Sigmoid colon (tissue), 7 donors: Measurements from ENCODE around the gene RAB11B. TPM values are rescaled to one million over a fixed set of nuclear protein-coding genes. Genes with fewer than 3 reads are reported as not detected.

Experiments
- DNase-seq: peaks from one replicate; pipeline ENCODE4 v3.0.0-alpha.2; 2019
- H3K27ac ChIP-seq, 4 donors: fragments of 200-600 bp; sonication (generic); one replicate each; pipeline ENCODE4 v1.5.1; 2016 to 2019; ENCODE audit warnings: mild to moderate bottlenecking in 1 of 4
- H3K27me3 ChIP-seq, 3 donors: fragments of 200-600 bp; sonication (generic); one replicate each; pipeline ENCODE4 v1.5.1; 2019; ENCODE audit warnings: mild to moderate bottlenecking in 1 of 3
- H3K36me3 ChIP-seq, 4 donors: fragments of 200-600 bp; sonication (generic); one replicate each; pipeline ENCODE4 v1.5.1; 2016 to 2019
- H3K4me1 ChIP-seq, 4 donors: fragments of 200-600 bp; sonication (generic); one replicate each; pipeline ENCODE4 v1.5.1; 2017 to 2019
- H3K4me3 ChIP-seq, 4 donors: fragments of 200-600 bp; sonication (generic); one replicate each; pipeline ENCODE4 v1.5.1; 2017 to 2019; ENCODE audit warnings: mild to moderate bottlenecking in 2 of 4, moderate library complexity in 1 of 4
- H3K9me3 ChIP-seq, 4 donors: fragments of 200-600 bp in 3 of 4; sonication (generic) in 3 of 4; one replicate each; pipeline versions ENCODE4 v1.5.1 to v1.6.1; 2013 to 2019
- EP300 ChIP-seq, 4 donors: sonication (generic); formaldehyde crosslinking; IDR thresholded peaks; one replicate each; pipeline ENCODE4 v1.6.1; 2017; ENCODE audit warnings: antibody characterized with exemption in 4 of 4
- POLR2A ChIP-seq, 2 donors: fragments of 450-650 bp; IDR thresholded peaks; one replicate each; pipeline ENCODE4 v1.6.1; 2016; ENCODE audit warnings: antibody characterized with exemption in 2 of 2, mild to moderate bottlenecking in 2 of 2, moderate library complexity in 2 of 2
- POLR2AphosphoS5 ChIP-seq, 4 donors: sonication (generic); formaldehyde crosslinking; IDR thresholded peaks; one replicate each; pipeline ENCODE4 v1.6.1; 2017; ENCODE audit warnings: antibody characterized with exemption in 4 of 4
- WGBS, 2 donors: extraction: QIAGEN DNeasy Blood & Tissue Kit; methylation state at CpG; one replicate each; pipeline ENCODE4 v1.1.7; 2013; 5-methylcytosine and 5-hydroxymethylcytosine counted together
- intact Hi-C: fragments of 100-400 bp; cut with DNase I; formaldehyde crosslinking; loops from one replicate; pipeline ENCODE4 v1.15.1; 2023
- polyA plus RNA-seq, 3 donors: library from polyadenylated mRNA; stranded (reverse); fragments of 200-250 nt; gene quantifications; one replicate each; pipeline ENCODE4 v1.2.3, GENCODE V29; 2013
- total RNA-seq, 4 donors: library from RNA; depleted of rRNA; stranded (reverse); fragments of >200 nt; gene quantifications; one replicate each; pipeline ENCODE4 v1.1.0, GENCODE V29; 2016
- TF ChIP-seq, protein P1 (sequence below), 4 experiments: fragments of 450-650 bp in 3 of 4; fragments of 200-600 bp in 1 of 4; IDR thresholded peaks; one replicate each; pipeline ENCODE4 v1.5.1; 2016 to 2019; ENCODE audit warnings: antibody characterized with exemption in 4 of 4, mild to moderate bottlenecking in 3 of 4, moderate library complexity in 2 of 4
- donor health status: healthy with polysubstance abuse.
- donor health status: Bipolar disorder and iron deficiency.
- donor health status: healthy.

Gene RAB11B
- total and polyA plus RNA-seq, 7 donors, result 17.5 to 103 (median 42.1) TPM

DNA sequence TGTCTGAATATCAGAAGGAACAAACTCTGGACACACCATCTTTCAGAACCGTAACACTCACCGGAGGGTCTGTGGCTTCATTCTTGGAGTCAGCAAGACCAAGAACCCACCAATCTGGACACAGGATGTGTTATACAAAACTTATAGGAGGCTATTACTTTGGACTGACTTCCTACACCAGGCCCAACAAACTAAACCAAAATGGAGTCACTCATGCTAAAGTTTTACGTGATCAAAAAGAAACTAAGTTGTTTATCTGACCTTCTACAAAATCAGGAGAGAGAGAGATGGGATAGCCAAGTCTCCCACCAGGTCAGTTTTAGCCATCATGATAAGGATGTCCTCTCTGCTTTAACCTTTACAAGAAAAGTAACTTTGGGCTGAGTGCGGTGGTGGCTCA is 3.2 kb upstream of the RAB11B start:
- H3K36me3 ChIP-seq, result no peaks in the 10 kb centered on the region
- no peak for TF ChIP-seq EP300 (IDR thresholded peaks at IDR 0.05)
- TF ChIP-seq, protein P1, sequence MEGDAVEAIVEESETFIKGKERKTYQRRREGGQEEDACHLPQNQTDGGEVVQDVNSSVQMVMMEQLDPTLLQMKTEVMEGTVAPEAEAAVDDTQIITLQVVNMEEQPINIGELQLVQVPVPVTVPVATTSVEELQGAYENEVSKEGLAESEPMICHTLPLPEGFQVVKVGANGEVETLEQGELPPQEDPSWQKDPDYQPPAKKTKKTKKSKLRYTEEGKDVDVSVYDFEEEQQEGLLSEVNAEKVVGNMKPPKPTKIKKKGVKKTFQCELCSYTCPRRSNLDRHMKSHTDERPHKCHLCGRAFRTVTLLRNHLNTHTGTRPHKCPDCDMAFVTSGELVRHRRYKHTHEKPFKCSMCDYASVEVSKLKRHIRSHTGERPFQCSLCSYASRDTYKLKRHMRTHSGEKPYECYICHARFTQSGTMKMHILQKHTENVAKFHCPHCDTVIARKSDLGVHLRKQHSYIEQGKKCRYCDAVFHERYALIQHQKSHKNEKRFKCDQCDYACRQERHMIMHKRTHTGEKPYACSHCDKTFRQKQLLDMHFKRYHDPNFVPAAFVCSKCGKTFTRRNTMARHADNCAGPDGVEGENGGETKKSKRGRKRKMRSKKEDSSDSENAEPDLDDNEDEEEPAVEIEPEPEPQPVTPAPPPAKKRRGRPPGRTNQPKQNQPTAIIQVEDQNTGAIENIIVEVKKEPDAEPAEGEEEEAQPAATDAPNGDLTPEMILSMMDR (IDR thresholded peaks at IDR 0.05), result no peak
- no peak for TF ChIP-seq POLR2A (IDR thresholded peaks at IDR 0.05)
- no peaks in the 10 kb centered on the region for H3K27me3 ChIP-seq
- intact Hi-C loops, result no loop called here
- 74 to 84% methylated on average over 4 of the region's 4 CpGs for WGBS, 2 donors
- peaks cover 4 to 19% (median 13%) of the 10 kb centered on the region in 4 donors for H3K4me1 ChIP-seq
- H3K27ac ChIP-seq, result no peak overlapping the region
- no peak for DNase-seq
- H3K9me3 ChIP-seq, result no peaks in the 10 kb centered on the region
- H3K4me3 ChIP-seq, result no peak overlapping the region

DNA sequence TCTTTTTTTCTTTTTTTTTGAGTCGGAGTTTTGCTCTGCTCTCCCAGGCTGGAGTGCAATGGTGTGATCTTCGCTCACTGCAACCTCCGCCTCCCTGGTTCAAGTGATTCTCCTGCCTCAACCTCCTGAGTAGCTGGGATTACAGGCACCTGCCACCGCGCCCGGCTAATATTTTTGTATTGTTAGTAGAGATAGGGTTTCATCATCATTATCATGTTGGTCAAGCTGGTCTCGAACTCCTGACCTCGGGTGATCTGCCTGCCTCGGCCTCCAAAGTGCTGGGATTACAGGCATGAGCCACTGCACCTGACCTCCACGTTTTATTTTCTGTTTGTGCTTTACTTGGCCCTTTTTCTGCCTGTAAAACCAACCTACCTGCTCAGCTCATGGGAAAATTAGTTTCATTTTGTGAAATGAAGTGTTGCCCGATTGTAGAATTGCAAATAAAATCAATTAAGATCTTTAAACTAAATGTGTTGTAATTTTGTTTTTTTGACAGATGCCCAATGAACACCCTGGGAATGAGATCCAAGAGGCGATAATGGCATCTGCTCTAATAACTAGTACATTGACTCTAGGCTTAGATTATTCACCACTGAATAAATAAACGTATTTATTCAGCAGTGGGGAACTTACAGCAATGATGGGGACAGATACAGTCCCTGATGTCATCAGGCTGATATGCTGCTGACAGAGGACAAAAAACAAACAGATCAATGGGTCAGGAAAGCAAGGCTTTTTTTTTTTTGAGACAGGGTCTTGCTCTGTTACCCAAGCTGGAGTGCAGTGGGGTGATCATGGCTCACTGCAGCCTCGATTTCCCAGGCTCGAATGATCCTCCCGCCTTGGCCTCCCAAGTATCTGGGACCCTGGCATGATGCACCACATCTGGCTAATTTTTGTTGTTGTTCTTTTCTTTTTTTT is 2.2 kb upstream of the RAB11B start:
- Histone ChIP-seq H3K27me3 (no peaks in the 10 kb centered on the region), H3K4me3 (no peak overlapping the region), H3K9me3 (no peaks in the 10 kb centered on the region), H3K27ac (peak overlapping the region in 1 of 4 donors; percentile 99), H3K36me3 (no peaks in the 10 kb centered on the region), H3K4me1 (peaks cover 4 to 29% (median 23%) of the 10 kb centered on the region in 4 donors)
- intact Hi-C loops, result no loop called here
- DNase-seq, result no peak
- 93 to 94% methylated on average over 16 of the region's 16 CpGs for WGBS, 2 donors
- TF ChIP-seq EP300 (IDR thresholded peaks at IDR 0.05), result no peak

DNA sequence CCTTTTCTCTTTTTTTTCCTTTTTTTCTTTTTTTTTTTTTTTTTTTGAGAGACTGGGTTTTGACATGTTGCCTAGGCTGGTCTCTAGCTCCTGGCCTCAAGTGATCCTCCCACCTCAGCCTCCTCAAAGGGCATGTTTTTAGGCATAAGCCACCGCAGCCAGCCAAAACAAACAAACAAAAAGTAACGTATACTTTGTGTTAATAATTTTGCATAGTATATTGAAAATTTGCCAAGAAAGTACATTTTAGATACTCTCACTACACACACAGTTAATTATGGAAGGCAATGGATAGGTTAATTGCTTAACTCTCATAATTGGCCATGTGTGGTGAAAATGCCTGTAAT is 1.6 kb upstream of the RAB11B start:
- TF ChIP-seq, protein P1 (IDR thresholded peaks at IDR 0.05), result no peak
- no peak for TF ChIP-seq POLR2AphosphoS5 (IDR thresholded peaks at IDR 0.05)
- no peak for TF ChIP-seq POLR2A (IDR thresholded peaks at IDR 0.05)
- TF ChIP-seq EP300 (IDR thresholded peaks at IDR 0.05), result no peak
- Histone ChIP-seq H3K4me3 (no peak overlapping the region), H3K9me3 (no peaks in the 10 kb centered on the region), H3K4me1 (peaks cover 4 to 35% (median 29%) of the 10 kb centered on the region in 4 donors), H3K36me3 (no peaks in the 10 kb centered on the region), H3K27ac (peak overlapping the region in 3 of 4 donors; percentile 3 to 100 (median 99)), H3K27me3 (no peaks in the 10 kb centered on the region)
- intact Hi-C loops, result no loop called here
- WGBS, 2 donors, result 53 to 56% methylated on average over 2 of the region's 2 CpGs
- no peak for DNase-seq

DNA sequence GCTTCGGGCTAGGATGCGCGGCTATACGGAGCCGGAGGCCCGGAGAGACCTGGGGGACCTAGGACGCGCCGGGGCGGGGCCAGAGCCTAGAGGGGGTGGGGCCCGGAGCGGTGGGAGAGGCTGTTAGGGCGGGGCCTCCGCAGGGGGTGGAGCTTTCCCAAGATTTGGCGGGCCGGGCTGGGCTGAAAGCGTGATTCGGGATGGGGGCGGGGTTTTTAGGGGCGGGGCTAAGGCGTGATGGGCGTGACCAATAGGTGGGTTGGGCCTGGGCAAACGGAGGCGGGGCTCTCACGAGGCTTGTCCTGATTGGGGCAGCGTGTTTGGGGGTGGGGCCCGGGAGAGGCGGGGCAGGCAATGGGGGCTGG is 439 bp downstream of the RAB11B start:
- peaks cover 4 to 50% (median 44%) of the 10 kb centered on the region in 4 donors for H3K4me1 ChIP-seq
- TF ChIP-seq POLR2AphosphoS5 (IDR thresholded peaks at IDR 0.05), result peak in 2 of 4 donors; percentile 60 to 66
- TF ChIP-seq, protein P1 (IDR thresholded peaks at IDR 0.05), result no peak
- no peak for TF ChIP-seq EP300 (IDR thresholded peaks at IDR 0.05)
- peak in 1 of 2 donors; percentile 18 for TF ChIP-seq POLR2A (IDR thresholded peaks at IDR 0.05)
- 0 to 1% methylated on average over 28 of the region's 28 CpGs for WGBS, 2 donors

DNA sequence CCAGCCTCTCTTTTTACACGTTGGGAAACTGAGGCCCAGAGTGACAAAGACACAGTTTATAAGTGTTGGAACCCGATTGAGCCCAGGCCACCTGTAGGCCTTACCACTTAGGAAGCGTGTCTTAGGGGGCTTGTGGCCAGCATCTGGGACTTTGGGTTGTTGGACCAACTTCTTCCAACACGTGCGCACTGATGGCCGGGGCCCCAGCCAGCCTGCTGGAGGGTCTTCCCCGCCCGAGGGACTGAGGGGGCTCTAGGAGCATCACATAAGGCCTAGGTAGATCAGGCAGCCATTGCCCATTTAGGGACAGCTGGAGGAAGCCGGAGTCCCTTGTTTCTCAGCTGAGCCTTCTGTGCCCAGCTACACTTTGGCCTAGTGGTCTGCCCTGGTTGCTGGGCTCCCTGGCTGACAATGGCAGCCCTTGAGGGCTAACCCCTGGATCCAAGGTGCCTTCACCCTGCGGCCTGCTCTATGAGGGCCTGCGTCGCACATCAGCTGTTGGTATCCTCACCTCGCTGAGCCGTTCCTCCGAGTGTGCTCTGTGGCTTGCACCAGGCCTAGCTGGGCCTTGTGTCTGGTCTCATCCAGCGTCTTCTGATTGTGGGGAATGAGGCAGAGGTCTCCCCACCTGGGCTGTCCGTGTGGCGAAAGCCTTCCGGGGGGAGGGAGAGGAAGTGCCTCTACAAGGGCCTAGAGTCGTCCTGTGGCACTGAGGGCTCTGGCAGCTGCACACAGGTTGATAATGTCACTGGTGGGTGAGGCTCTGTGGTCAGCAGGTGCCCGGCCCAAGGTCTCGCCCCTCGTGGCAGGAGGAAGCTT is 1.2 kb downstream of the RAB11B start:
- intact Hi-C loops, result no loop called here
- Histone ChIP-seq H3K27ac (peak overlapping the region; percentile 99 to 100 (median 100)), H3K4me1 (peaks cover 4 to 54% (median 47%) of the 10 kb centered on the region in 4 donors), H3K27me3 (no peaks in the 10 kb centered on the region), H3K36me3 (no peaks in the 10 kb centered on the region), H3K4me3 (peak overlapping the region in 2 of 4 donors; percentile 84 to 100), H3K9me3 (no peaks in the 10 kb centered on the region)
- WGBS, 2 donors, result 70 to 76% methylated on average over 23 of the region's 23 CpGs
- DNase-seq, result peak; percentile 69
- TF ChIP-seq EP300 (IDR thresholded peaks at IDR 0.05) (no peak), POLR2A (IDR thresholded peaks at IDR 0.05) (no peak), POLR2AphosphoS5 (IDR thresholded peaks at IDR 0.05) (no peak)
- TF ChIP-seq, protein P1 (IDR thresholded peaks at IDR 0.05), result no peak

More for the DNA sequence above, 439 bp downstream of the RAB11B start:
- H3K4me3 ChIP-seq, result peak overlapping the region; percentile 55 to 100 (median 92)
- DNase-seq, result peak; percentile 98
- no peaks in the 10 kb centered on the region for H3K9me3 ChIP-seq
- H3K27me3 ChIP-seq, result no peaks in the 10 kb centered on the region
- intact Hi-C loops, result loop anchor here (1.0 kb wide), 1 partner anchor 28 kb away; no protein-coding TSS in a partner anchor
- H3K27ac ChIP-seq, result peak overlapping the region; percentile 99 to 100 (median 100)
- H3K36me3 ChIP-seq, result no peaks in the 10 kb centered on the region
